Loucy (cell line): ENCODE measurements around the gene S100Z.
"Not testable (repeated sequence)": the region's sequence is repeated elsewhere in the genome, so short reads cannot be mapped to it uniquely, and the experiment has no call there.

Experiments
- EZH2phosphoT487 ChIP-seq: fragments of 200-600 bp; IDR thresholded peaks from 2 replicates; pipeline ENCODE4 v1.6.1; 2018; ENCODE audit warnings: antibody characterized with exemption, mild to moderate bottlenecking, moderate library complexity, borderline replicate concordance
- TF ChIP-seq, protein P1 (sequence below): fragments of 200-600 bp; sonication (generic); conservative IDR thresholded peaks from 2 replicates; pipeline ENCODE4 v1.5.1; 2014; ENCODE audit warnings: mild to moderate bottlenecking, antibody characterized with exemption, low read length

DNA sequence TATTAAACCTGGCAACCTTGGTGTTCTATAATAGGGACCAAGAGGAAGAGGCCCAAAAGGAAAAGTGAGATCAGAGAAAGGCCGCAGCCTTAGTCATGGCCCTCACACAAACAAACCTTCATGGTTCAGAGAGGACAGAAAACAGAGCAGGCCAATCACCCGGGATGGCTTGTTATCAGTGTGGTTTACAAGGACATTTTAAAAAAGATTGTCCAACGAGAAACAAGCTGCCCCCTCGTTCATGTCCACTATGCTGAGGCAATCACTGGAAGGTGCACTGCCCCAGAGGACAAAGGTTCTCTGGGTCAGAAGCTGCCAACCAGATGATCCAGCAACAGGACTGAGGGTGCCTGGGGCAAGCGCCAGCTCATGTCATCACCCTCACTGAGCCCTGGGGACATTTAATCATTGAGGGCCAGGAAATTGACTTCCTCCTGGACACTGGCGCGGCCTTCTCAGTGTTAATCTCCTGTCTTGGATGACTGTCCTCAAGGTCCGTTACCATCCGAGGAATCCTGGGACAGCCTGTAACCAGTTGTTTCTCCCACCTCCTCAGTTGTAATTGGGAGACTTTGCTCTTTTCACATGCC lies 60.6 kb downstream of the S100Z start:
- TF ChIP-seq, protein P1, sequence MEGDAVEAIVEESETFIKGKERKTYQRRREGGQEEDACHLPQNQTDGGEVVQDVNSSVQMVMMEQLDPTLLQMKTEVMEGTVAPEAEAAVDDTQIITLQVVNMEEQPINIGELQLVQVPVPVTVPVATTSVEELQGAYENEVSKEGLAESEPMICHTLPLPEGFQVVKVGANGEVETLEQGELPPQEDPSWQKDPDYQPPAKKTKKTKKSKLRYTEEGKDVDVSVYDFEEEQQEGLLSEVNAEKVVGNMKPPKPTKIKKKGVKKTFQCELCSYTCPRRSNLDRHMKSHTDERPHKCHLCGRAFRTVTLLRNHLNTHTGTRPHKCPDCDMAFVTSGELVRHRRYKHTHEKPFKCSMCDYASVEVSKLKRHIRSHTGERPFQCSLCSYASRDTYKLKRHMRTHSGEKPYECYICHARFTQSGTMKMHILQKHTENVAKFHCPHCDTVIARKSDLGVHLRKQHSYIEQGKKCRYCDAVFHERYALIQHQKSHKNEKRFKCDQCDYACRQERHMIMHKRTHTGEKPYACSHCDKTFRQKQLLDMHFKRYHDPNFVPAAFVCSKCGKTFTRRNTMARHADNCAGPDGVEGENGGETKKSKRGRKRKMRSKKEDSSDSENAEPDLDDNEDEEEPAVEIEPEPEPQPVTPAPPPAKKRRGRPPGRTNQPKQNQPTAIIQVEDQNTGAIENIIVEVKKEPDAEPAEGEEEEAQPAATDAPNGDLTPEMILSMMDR = not testable (repeated sequence)
- TF ChIP-seq EZH2phosphoT487 = not testable (repeated sequence)
